Measurements from ENCODE around the gene DOCK2.
"Not testable (repeated sequence)": the region's sequence is repeated elsewhere in the genome, so short reads cannot be mapped to it uniquely, and the experiment has no call there.

Gene DOCK2

DNA sequence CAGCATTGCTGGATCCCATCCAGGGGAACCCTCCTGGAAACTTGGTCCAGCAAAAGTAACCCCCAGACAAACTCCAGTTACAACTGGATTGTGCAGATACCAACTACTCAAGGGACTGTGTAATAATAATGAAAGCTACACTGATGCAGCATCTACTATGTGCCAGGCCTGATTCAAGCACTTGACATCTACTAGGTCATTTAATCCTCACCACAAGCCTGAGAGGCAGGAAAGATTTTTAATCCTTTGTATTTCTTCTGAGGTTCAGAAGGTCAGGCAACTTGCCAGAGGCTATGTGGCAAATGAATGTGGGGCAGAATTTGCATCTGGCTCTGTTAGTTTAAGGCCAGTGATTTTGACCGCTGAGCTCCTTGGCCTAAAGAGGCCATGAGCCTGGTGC, 439.1 kb downstream of the DOCK2 start:
- DNase-seq = no peak

- no peak for DNase-seq
Measured at GRCh38 chr5:170076739-170077138, 439.7 kb downstream of the DOCK2 start.

DNA sequence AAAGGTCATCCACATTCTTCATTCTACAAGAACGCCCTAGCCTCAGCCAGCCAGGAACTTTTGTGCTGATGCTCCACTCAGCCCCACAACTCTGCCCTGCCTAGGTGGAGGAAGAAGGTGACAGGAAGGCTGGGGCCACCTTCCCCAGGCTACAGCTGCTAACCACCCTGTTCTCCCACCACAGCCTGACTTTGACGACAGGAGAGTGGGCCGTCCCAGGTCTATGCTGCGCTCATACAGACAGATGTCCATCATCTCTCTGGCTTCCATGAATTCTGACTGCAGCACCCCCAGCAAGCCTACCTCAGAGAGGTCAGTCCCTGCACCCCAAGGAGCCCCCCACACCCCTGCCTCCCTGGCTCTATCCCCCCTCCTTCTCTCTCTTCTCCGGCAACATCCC, 440.5 kb downstream of the DOCK2 start:
- DNase-seq = no peak

DNA sequence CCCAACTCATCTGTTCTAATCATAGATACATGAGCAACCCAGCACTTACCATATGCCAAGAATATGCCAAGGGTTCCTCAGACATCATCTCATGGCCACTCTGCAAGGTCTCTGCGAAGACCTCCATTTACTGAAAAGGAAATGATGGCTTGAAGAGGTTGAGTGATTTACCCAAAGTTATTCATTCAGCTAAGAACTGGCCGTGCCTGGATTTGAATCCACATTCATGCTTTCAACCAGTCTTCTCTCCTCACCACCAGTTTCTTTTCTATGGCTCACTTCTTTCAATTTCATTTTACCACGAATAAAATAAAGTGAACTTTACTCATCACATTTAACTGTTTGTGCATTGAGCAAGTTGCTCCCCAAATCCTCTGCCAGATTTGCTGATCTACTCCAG, 441.4 kb downstream of the DOCK2 start:
- DNase-seq = no peak

GRCh38 chr5:170078931-170079330, 441.9 kb downstream of the DOCK2 start:
- no peak for DNase-seq

GRCh38 chr5:170080217-170080616, 443.1 kb downstream of the DOCK2 start:
- DNase-seq = no peak

DNA sequence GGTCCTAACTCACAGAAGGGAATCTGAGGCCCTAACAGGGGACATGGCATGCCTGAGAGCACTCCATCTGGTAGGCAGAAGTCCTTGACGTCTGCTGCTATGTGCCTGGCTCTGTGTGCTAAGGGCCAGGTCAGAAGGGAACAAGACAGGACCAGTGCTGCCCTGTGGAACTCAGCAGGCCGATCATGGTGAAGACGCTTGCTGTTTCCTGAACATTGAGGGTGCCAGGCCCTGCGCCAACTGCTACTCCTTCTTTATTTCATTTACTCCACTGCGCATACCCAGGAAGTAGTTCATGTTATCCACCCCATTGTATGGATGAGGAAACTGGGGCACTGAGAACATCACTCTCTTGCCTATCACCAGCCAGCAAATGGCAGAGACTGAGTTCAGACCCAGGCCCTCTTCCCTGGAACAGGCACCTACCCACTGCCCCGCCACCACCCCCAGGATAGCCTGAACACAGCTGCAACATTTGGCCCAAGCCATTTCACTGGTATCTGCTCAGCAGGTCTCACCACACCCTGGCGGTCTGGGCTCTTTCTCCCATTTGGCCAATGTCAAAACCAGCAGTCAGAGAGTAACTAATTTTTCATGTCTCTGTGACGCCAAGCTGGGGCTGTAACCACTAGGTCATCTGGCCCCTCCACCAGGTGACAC, 443.8 kb downstream of the DOCK2 start:
- no peak for DNase-seq

- DNase-seq = no peak
Measured at GRCh38 chr5:170081616-170082015, 444.5 kb downstream of the DOCK2 start.

GRCh38 chr5:170082701-170083100, 445.6 kb downstream of the DOCK2 start:
- no peak for DNase-seq

DNA sequence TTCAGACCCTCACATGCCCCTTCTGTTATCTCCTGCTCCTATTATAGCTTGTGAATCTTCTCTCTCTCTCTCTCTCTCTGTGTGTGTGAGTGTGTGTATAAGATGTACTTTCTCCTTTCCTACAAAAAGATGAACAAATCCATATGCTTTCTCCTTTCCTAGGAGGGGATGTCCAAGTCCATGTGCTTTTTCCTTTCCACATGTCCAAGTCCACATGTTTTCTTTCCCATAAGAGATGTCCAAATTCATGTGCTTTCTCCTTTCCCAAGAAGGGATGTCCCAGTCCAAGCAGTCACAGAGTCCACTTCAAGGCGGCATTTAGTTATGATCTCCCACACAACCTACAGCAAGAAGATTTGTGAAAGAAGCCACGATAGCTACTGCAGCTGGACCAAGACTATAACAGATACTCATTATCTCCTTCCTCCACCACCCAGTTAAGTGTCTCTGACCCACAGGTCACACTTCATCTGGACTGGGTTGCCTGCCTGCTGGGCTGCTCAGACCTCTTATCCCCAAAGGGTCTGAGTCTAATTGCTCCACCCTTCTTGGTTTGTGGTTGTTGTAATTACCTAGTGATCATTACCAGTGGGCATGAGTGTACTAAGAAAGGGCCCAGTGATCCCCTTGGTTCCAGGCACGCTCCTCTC, 450.2 kb downstream of the DOCK2 start:
- no peak for DNase-seq

DNA sequence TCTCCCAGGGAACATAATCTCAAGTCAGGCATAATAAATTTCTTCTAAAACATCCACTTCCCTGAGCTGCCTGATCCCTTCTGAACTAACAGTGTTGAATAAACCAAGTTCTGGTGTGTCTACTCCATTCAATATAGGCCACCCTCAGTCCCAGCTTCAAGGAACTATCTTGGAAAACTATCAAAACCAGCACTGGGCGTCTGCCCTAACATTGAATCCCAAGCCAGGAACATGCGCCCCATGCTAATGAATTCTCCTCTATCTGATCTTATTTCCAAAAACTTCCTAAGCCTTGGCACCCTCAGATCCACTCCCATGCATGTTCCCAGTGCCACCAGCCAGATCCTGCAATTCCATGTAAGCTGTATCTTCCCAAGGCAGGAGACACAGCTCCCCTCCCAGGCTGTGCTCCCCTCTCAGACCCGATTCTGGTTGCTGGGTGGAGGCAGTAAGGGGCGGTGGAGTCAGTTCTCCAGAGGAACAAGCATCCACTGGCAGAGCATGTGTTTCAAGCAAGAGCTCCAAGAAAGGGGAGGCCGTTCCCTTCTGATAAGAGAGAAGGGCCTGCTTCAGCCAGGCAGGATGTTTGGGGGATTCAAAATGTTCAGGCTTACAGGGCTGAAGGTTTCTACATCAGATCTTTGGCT, 455.5 kb downstream of the DOCK2 start:
- DNase-seq = no peak

DNA sequence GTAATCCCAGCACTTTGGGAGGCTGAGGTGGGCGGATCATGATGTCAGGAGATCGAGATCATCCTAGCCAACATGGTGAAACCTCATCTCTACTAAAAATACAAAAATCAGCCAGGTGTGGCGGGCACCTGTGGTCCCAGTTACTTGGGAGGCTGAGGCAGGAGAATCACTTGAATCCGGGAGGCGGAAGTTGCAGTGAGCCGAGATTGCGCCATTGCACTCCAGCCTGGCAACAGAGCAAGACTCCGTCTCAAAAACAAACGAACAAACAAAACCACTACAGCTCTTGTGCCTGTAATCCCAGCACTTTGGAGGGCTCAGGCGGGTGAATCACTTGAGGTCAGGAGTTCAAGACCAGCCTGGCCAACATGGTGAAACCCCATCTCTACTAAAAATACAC, 457.3 kb downstream of the DOCK2 start:
- DNase-seq = not testable (repeated sequence)

DNA sequence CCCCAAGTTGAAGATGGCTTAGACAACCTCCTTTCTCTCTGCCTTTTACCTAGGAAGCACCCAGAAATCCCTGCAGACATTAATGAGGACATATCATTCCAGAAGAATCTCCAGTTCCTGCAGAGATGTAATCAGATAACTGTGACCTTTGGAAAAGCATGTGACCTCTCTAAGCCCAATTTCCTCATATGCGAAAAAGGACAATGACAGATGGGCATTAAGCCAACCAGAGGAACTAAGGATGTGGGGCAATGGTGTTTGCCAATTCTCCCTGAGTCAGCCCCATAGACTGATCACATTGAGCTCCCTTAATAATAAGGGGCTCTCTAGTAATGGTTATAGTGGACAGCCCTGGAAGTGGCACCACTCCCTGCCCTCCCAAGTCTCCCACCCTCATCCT, 458.6 kb downstream of the DOCK2 start:
- no peak for DNase-seq

GRCh38 chr5:170097934-170098333, 460.9 kb downstream of the DOCK2 start:
- DNase-seq = no peak

DNA sequence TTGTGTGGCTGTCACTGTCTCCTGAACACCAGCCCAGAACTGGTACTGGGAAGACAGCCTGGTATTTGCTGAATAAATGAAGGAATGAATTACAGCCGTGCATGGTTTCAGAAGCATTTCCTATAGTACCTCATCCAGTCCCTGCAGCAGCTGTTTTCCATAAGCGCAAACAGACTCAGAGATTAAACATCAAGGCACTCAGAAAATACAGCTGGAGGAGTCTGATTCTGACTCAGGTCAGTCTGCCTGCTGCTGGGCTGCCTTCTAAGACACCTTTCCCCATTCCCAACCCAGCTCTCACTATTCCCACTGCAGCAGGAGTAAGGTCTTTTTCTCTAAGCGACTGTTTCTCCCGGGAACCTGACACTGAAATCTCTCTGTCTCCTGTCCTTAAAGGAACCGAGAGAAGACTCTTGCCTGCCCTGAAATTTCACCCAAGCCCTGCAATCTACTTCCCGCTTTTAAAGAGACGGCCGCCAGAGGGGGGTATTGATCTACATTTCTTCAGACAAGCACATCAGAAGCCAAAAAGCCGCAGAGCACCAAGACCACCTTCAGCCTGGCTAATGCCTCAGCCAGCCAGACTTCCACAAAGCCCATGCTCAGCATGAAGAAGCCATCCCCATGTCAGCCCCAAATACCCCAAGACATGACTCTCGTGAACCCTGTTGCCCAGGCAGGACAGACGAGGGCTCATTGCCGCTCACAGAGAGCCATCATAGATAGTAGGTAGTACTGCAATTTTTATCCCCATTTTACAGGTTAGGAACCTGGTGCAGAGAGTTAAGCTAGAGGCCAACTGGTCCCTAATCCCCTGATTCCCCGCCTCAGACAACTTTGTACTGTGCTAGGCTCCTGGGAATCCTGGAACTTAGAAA, 463.2 kb downstream of the DOCK2 start:
- DNase-seq = peak; percentile 62

- DNase-seq = no peak
Measured at GRCh38 chr5:170103447-170103846, 466.4 kb downstream of the DOCK2 start.

- no peak for DNase-seq
Measured at GRCh38 chr5:170104299-170104698, 467.2 kb downstream of the DOCK2 start.

DNA sequence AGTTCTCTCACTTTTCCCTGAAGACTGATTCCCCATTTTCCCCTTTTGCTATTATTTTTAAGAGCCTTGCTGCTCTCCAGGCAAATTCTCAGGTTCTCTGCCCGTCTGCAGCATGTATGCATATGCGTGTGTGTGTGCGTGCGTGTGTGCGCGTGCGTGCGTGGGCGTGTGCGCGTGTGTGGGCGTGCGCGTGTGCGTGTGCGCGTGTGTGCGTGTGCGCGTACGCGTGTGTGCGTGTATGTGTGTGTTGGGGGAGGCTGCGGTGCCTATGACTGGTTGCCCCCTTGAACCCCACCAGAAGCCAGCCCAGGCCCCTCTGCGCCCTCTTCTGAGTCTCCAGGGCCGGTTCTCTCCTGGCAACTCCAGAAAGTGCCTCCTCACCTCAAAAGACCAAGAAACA, 467.6 kb downstream of the DOCK2 start:
- DNase-seq = no peak

DNA sequence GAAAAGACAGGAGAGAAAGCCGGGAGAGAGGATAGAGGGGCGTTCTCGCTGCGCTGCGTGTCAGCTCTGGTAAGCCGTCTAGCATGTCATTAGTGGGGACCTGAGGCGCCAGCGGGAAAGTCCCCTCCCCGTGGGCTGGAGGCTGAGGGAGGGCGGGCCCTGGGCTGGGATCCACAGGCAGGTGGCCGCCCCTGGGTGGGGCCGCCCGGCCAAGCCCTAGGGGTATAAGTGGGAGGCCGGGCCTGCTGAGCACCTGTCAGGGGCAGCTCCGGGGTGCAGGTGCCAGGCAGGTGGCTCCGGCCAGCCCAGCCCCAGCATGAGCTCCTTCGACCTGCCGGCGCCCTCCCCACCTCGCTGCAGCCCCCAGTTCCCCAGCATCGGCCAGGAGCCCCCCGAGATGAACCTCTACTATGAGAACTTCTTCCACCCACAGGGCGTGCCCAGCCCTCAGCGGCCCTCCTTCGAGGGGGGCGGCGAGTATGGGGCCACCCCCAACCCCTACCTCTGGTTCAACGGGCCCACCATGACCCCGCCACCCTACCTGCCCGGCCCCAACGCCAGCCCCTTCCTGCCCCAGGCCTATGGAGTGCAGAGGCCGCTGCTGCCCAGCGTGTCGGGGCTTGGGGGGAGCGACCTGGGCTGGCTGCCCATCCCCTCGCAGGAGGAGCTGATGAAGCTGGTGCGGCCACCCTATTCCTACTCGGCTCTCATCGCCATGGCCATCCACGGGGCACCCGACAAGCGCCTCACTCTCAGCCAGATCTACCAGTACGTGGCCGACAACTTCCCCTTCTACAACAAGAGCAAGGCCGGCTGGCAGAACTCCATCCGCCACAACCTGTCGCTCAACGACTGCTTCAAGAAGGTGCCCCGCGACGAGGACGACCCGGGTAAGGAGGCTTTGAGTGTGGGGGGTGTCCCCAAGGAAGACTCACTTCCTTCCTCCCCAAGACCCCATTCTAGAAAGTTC, 468.9 kb downstream of the DOCK2 start, which contains the start of gene FOXI1:
FOXI1 (plus strand) TSS at position 256 of the 970 bp plus-strand sequence; CDS start at position 317, 61 bp downstream.
- DNase-seq = no peak

- no peak for DNase-seq
Measured at GRCh38 chr5:170107674-170108073, 470.6 kb downstream of the DOCK2 start.

- no peak for DNase-seq
Measured at GRCh38 chr5:170108266-170108785, 471.3 kb downstream of the DOCK2 start.

Measured in stimulated activated CD4-positive, alpha-beta T cell treated with anti-CD3 and anti-CD28 coated beads, Interleukin-12 subunit alpha, Interleukin-12 subunit beta, amount 100 ng/mL, for 4 hours (primary cell).